GM21390 (cell line): Measurements from ENCODE around the gene GOLGA3.

Source experiments
- ATAC-seq: cut with Tn5 transposase; IDR thresholded peaks from one replicate; pipeline ENCODE4 v1.9.1; 2021; ENCODE audit not compliant: unreplicated experiment

The GOLGA3 gene

GRCh38 chr12:132723764-132724140, 104.9 kb downstream of the GOLGA3 start:
- ATAC-seq, result no peak

- ATAC-seq, result no peak
Measured at GRCh38 chr12:132723015-132723763, 105.5 kb downstream of the GOLGA3 start.

- no peak for ATAC-seq
Measured at GRCh38 chr12:132720606-132721345, 107.9 kb downstream of the GOLGA3 start.

- ATAC-seq, result no peak
Measured at GRCh38 chr12:132719954-132720324, 108.7 kb downstream of the GOLGA3 start.

- ATAC-seq, result no peak
Measured at GRCh38 chr12:132719141-132719953, 109.3 kb downstream of the GOLGA3 start.
